Endothelial cell of umbilical vein (primary cell): ENCODE measurements around the gene ANGPTL7. TPM values are rescaled to one million over a fixed set of nuclear protein-coding genes. Genes with fewer than 3 reads are reported as not detected.

Experiments
- BruUV-seq: library from RNA; stranded (reverse); fragments of 400-500 nt; replicated peaks from 2 replicates; lab custom pipeline; 2021; lab: Mats Ljungman, UMichigan
- CTCF ChIA-PET: fragments of 300-600, 350-600 bp; sonication (Branson Sonifier 250); formaldehyde crosslinking; loops from one replicate; lab custom pipeline; 2021; ENCODE audit warnings: antibody characterized with exemption, inconsistent platforms; lab: Charles Lee
- POLR2A ChIA-PET: fragments of 300-600, 350-600 bp; sonication (Branson Sonifier 250); formaldehyde crosslinking; loops from one replicate; lab custom pipeline; 2021; ENCODE audit warnings: antibody characterized with exemption, inconsistent platforms; lab: Charles Lee
- DNase-seq: peaks from one replicate; pipeline ENCODE4 v3.0.0-alpha.2; 2011; ENCODE audit warnings: low read depth, low spot score
- FAIRE-seq: peaks from 2 replicates; lab custom pipeline; 2011; peaks lifted over from hg19 to GRCh38; lab: Jason Lieb, UNC
- H2AFZ ChIP-seq: 2 replicates; pipeline ENCODE4 v1.6.0; 2012; ENCODE audit warnings: low read depth, low read length, control low read depth, inconsistent platforms
- H3K27ac ChIP-seq: 2 replicates; pipeline ENCODE4 v1.5.1; 2011; ENCODE audit warnings: low read depth, mild to moderate bottlenecking, control low read depth, low read length, moderate library complexity; ENCODE audit not compliant: insufficient read depth
- H3K27me3 ChIP-seq, 2 experiments: 2 replicates each; pipeline versions ENCODE4 v1.6.0 to v1.6.1; 2011; ENCODE audit warnings: low read length in 2 of 2, mixed read lengths in 1 of 2; ENCODE audit not compliant: control insufficient read depth in 2 of 2, insufficient read depth in 2 of 2
- H3K36me3 ChIP-seq, 2 experiments: 2 replicates in 1 of 2; 3 replicates in 1 of 2; pipeline ENCODE4 v1.5.1; 2011; ENCODE audit warnings: low read length in 2 of 2, mild to moderate bottlenecking in 1 of 2, moderate library complexity in 1 of 2; ENCODE audit not compliant: control insufficient read depth in 2 of 2, insufficient read depth in 2 of 2; ENCODE audit errors: extremely low read depth in 1 of 2
- H3K4me1 ChIP-seq: 3 replicates; pipeline ENCODE4 v1.5.1; 2011; ENCODE audit warnings: mild to moderate bottlenecking, low read length; ENCODE audit not compliant: control insufficient read depth, insufficient read depth; ENCODE audit errors: extremely low read depth
- H3K4me2 ChIP-seq: 2 replicates; pipeline ENCODE4 v1.6.1; 2011; ENCODE audit warnings: low read length, control low read depth, mixed read lengths; ENCODE audit not compliant: insufficient read depth
- H3K4me3 ChIP-seq, 3 experiments: fragments of 200-600 bp in 1 of 3; sonication (generic), shearing (Covaris generic) in 1 of 3; replicated peaks in 1 of 3; 2 replicates each; pipeline ENCODE4 v1.5.1; 2011 to 2016; ENCODE audit warnings: control low read depth in 3 of 3, low read length in 3 of 3, mild to moderate bottlenecking in 2 of 3, inconsistent platforms in 1 of 3, low read depth in 1 of 3, moderate library complexity in 1 of 3; ENCODE audit not compliant: insufficient read depth in 1 of 3
- H3K79me2 ChIP-seq: 2 replicates; pipeline ENCODE4 v1.6.0; 2012; ENCODE audit warnings: low read length, inconsistent platforms; ENCODE audit not compliant: control insufficient read depth, insufficient read depth
- H3K9ac ChIP-seq: replicated peaks from 2 replicates; pipeline ENCODE3; 2011; ENCODE audit warnings: low read length, control low read depth; ENCODE audit not compliant: insufficient read depth; ENCODE audit errors: extremely low read depth
- H3K9me1 ChIP-seq: replicated peaks from 3 replicates; pipeline ENCODE4 v1.6.0; 2011; ENCODE audit warnings: mild to moderate bottlenecking, low read length; ENCODE audit not compliant: control insufficient read depth, insufficient read depth; ENCODE audit errors: extremely low read depth
- H3K9me3 ChIP-seq: replicated peaks from 2 replicates; pipeline ENCODE4 v1.5.1; 2012; ENCODE audit warnings: low read length, inconsistent platforms; ENCODE audit not compliant: control insufficient read depth, insufficient read depth
- H4K20me1 ChIP-seq: replicated peaks from 2 replicates; pipeline ENCODE3; 2011; ENCODE audit warnings: mild to moderate bottlenecking, low read length; ENCODE audit not compliant: control insufficient read depth, insufficient read depth; ENCODE audit errors: extremely low read depth
- EZH2 ChIP-seq: IDR thresholded peaks from 2 replicates; pipeline ENCODE4 v1.6.1; 2012; ENCODE audit warnings: borderline replicate concordance, low read depth, mild to moderate bottlenecking, moderate library complexity, low read length, inconsistent platforms; ENCODE audit not compliant: severe bottlenecking
- FOS ChIP-seq: IDR thresholded peaks from 2 replicates; pipeline ENCODE4 v1.6.1; 2011; ENCODE audit warnings: mild to moderate bottlenecking, low read length, moderate library complexity, borderline replicate concordance; ENCODE audit not compliant: insufficient read depth
- GATA2 ChIP-seq: IDR thresholded peaks from 2 replicates; pipeline ENCODE4 v1.7.0; 2011; ENCODE audit warnings: low read depth, mild to moderate bottlenecking, moderate library complexity, mixed read lengths, low read length; ENCODE audit not compliant: insufficient read length, insufficient read depth
- JUN ChIP-seq: IDR thresholded peaks from 2 replicates; pipeline ENCODE4 v1.6.1; 2011; ENCODE audit warnings: borderline replicate concordance, low read depth; ENCODE audit not compliant: insufficient read length, insufficient read depth
- MYC ChIP-seq: IDR thresholded peaks from one replicate; pipeline ENCODE4 v1.6.1; 2011; ENCODE audit warnings: mild to moderate bottlenecking, low read depth, low read length
- POLR2A ChIP-seq: IDR thresholded peaks from 2 replicates; pipeline ENCODE4 v1.6.1; 2012; ENCODE audit warnings: low read depth, mild to moderate bottlenecking, control low read depth, low read length
- POLR2AphosphoS5 ChIP-seq: IDR thresholded peaks from 2 replicates; pipeline ENCODE4 v1.6.1; 2012; ENCODE audit warnings: low read depth, mild to moderate bottlenecking, control low read depth, low read length, moderate library complexity; ENCODE audit not compliant: insufficient read depth
- dilution Hi-C: fragments of 300-500 bp; cut with MboI; formaldehyde crosslinking; loops from one replicate; pipeline ENCODE4 v1.15.0; 2019; ENCODE audit warnings: low sequenced_read_pairs; ENCODE audit not compliant: extremely low pct_ligation_motif_present
- intact Hi-C: fragments of 100-400 bp; cut with micrococcal nuclease; formaldehyde crosslinking; loops from one replicate; pipeline ENCODE4 v1.10.0; 2022
- polyA plus RNA-seq, 4 experiments: library from polyadenylated mRNA; depleted of rRNA in 3 of 4; stranded (reverse) in 3 of 4; unstranded in 1 of 4; fragments of >200 nt; gene quantifications; 2 replicates each; pipeline versions ENCODE4 v1.2.1 to v1.2.3, GENCODE V29; 2011 to 2012; ENCODE audit warnings: missing spikeins in 1 of 4
- total RNA-seq: library from RNA; stranded (reverse); gene quantifications from 2 replicates; pipeline ENCODE4 v1.2.3, GENCODE V29; 2021
- TF ChIP-seq, protein P1 (sequence below), 2 donors: IDR thresholded peaks; 1 replicate in 1 of 2; 2 replicates in 1 of 2; pipeline ENCODE4 v1.5.1; 2011; ENCODE audit warnings: low read length in 2 of 2, mild to moderate bottlenecking in 2 of 2, moderate library complexity in 2 of 2, control low read depth in 1 of 2, inconsistent platforms in 1 of 2, low read depth in 1 of 2; ENCODE audit not compliant: insufficient read depth in 1 of 2; ENCODE audit errors: extremely low read depth in 1 of 2
- TF ChIP-seq, protein P2 (sequence below): IDR thresholded peaks from 2 replicates; pipeline ENCODE4 v1.6.1; 2011; ENCODE audit not compliant: insufficient read depth, insufficient read length

ANGPTL7 gene
- total and polyA plus RNA-seq, 2 donors (not counting 3 experiments of a cell fraction or from before 2014, with no cell fraction given) = not detected

GRCh38 chr1:11156963-11157362, 32.2 kb upstream of the ANGPTL7 start:
- dilution Hi-C loops (no loop called here), intact Hi-C loops (no loop called here)
- no peak for FAIRE-seq
- H3K36me3 ChIP-seq = peaks cover 0 to 15% of the 10 kb centered on the region in 2 experiments
- no peak overlapping the region for H3K9ac ChIP-seq
- no peak overlapping the region for H2AFZ ChIP-seq
- H3K4me2 ChIP-seq = no peak overlapping the region
- H3K79me2 ChIP-seq = no peaks in the 10 kb centered on the region
- no peaks in the 10 kb centered on the region for H4K20me1 ChIP-seq
- TF ChIP-seq FOS = no peak
- TF ChIP-seq EZH2 = no peak
- no peak for TF ChIP-seq JUN
- TF ChIP-seq MYC = no peak
- no peak for TF ChIP-seq POLR2AphosphoS5
- TF ChIP-seq, protein P1, sequence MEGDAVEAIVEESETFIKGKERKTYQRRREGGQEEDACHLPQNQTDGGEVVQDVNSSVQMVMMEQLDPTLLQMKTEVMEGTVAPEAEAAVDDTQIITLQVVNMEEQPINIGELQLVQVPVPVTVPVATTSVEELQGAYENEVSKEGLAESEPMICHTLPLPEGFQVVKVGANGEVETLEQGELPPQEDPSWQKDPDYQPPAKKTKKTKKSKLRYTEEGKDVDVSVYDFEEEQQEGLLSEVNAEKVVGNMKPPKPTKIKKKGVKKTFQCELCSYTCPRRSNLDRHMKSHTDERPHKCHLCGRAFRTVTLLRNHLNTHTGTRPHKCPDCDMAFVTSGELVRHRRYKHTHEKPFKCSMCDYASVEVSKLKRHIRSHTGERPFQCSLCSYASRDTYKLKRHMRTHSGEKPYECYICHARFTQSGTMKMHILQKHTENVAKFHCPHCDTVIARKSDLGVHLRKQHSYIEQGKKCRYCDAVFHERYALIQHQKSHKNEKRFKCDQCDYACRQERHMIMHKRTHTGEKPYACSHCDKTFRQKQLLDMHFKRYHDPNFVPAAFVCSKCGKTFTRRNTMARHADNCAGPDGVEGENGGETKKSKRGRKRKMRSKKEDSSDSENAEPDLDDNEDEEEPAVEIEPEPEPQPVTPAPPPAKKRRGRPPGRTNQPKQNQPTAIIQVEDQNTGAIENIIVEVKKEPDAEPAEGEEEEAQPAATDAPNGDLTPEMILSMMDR (IDR thresholded peaks at IDR 0.05; ENCODE audit: extremely low read depth in 1 of 2, insufficient read depth in 1 of 2, low read depth in 1 of 2, low read length in 2 of 2) = no peak
- TF ChIP-seq GATA2 = no peak
- TF ChIP-seq, protein P2, sequence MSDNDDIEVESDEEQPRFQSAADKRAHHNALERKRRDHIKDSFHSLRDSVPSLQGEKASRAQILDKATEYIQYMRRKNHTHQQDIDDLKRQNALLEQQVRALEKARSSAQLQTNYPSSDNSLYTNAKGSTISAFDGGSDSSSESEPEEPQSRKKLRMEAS = no peak
- no peak for TF ChIP-seq POLR2A
- no peak overlapping the region for H3K27ac ChIP-seq
- DNase-seq = no peak
- no peak overlapping the region for H3K4me3 ChIP-seq
- H3K27me3 ChIP-seq = no peaks in the 10 kb centered on the region
- no peaks in the 10 kb centered on the region for H3K9me3 ChIP-seq
- ChIA-PET CTCF (no interaction called here), POLR2A (no interaction called here)
- no peaks in the 10 kb centered on the region for H3K9me1 ChIP-seq
- H3K4me1 ChIP-seq = peaks cover 3% of the 10 kb centered on the region
- BruUV-seq = no TSS peak
